CD4-positive, alpha-beta T cell (primary cell): ENCODE data around the gene MIER3. TPM values are rescaled to one million over a fixed set of nuclear protein-coding genes. Genes with fewer than 3 reads are reported as not detected.

ENCODE experiments used
- ATAC-seq: fragments of 200-7000 bp; cut with Tn5 transposase; one replicate; pipeline ENCODE4 v1.10.0; 2022; ENCODE audit warnings: mild to moderate bottlenecking; ENCODE audit not compliant: poor library complexity
- CTCF ChIA-PET: fragments of 350-600 bp; sonication (Branson Sonifier 250); formaldehyde crosslinking; loops from one replicate; lab custom pipeline; 2021; ENCODE audit warnings: antibody characterized with exemption, inconsistent platforms; lab: Charles Lee
- POLR2A ChIA-PET: fragments of 350-600 bp; sonication (Branson Sonifier 250); formaldehyde crosslinking; loops from one replicate; lab custom pipeline; 2021; ENCODE audit warnings: antibody characterized with exemption, inconsistent platforms; lab: Charles Lee
- DNase-seq, 14 experiments: peaks; one replicate each; pipeline ENCODE4 v3.0.0-alpha.2; 2013 to 2020; ENCODE audit warnings: mixed read lengths in 2 of 14
- H3K27ac ChIP-seq, 2 donors: one replicate each; pipeline versions ENCODE4 v1.5.1 to v1.7.0; 2013; ENCODE audit warnings: low read length in 2 of 2, low read depth in 1 of 2, mild to moderate bottlenecking in 1 of 2
- H3K27me3 ChIP-seq, 2 experiments: 1 replicate in 1 of 2; 2 replicates in 1 of 2; pipeline versions ENCODE4 v1.6.1 to v1.7.0; 2013; ENCODE audit warnings: low read length in 2 of 2, control low read depth in 1 of 2, mild to moderate bottlenecking in 1 of 2, moderate library complexity in 1 of 2; ENCODE audit not compliant: insufficient read depth in 2 of 2, control insufficient read depth in 1 of 2
- H3K36me3 ChIP-seq: one replicate; pipeline ENCODE4 v1.6.1; 2013; ENCODE audit warnings: low read length, control low read depth; ENCODE audit not compliant: insufficient read depth
- H3K4me1 ChIP-seq: one replicate; pipeline ENCODE4 v1.6.1; 2013; ENCODE audit warnings: low read length, control low read depth; ENCODE audit not compliant: insufficient read depth
- H3K4me3 ChIP-seq: one replicate; pipeline ENCODE4 v1.5.1; 2013; ENCODE audit warnings: mild to moderate bottlenecking, low read length, moderate library complexity
- H3K9me3 ChIP-seq, 2 experiments: 1 replicate in 1 of 2; 2 replicates in 1 of 2; pipeline versions ENCODE4 v1.6.1 to v1.7.0; 2013; ENCODE audit warnings: low read length in 2 of 2, mild to moderate bottlenecking in 2 of 2, control low read depth in 1 of 2, moderate library complexity in 1 of 2; ENCODE audit not compliant: control insufficient read depth in 1 of 2, insufficient read depth in 1 of 2
- H3K27ac Mint-ChIP-seq: one replicate; pipeline ENCODE4 v1.8.0; 2020; ENCODE audit warnings: mixed read lengths
- H3K27me3 Mint-ChIP-seq: one replicate; pipeline ENCODE4 v1.8.0; 2021; ENCODE audit warnings: mixed read lengths
- H3K36me3 Mint-ChIP-seq: one replicate; pipeline ENCODE4 v1.8.0; 2021; ENCODE audit warnings: low read depth, mixed read lengths
- H3K4me1 Mint-ChIP-seq: one replicate; pipeline ENCODE4 v1.8.0; 2021; ENCODE audit warnings: low read depth, mixed read lengths
- H3K4me3 Mint-ChIP-seq: one replicate; pipeline ENCODE4 v1.8.0; 2020; ENCODE audit warnings: mild to moderate bottlenecking, mixed read lengths
- H3K9me3 Mint-ChIP-seq: one replicate; pipeline ENCODE4 v1.8.0; 2020; ENCODE audit warnings: mixed read lengths
- CTCF ChIP-seq: fragments of 200-600 bp; IDR thresholded peaks from one replicate; pipeline ENCODE4 v1.8.0; 2022; ENCODE audit warnings: antibody characterized with exemption, mild to moderate bottlenecking
- intact Hi-C, 2 experiments: fragments of 100-400 bp; cut with DNase I in 1 of 2; cut with micrococcal nuclease in 1 of 2; formaldehyde crosslinking; loops; one replicate each; pipeline versions ENCODE4 v1.15.1 to v1.9.0; 2023 to 2025; cut with DNase I, micrococcal nuclease
- total RNA-seq, 174 experiments: library from RNA in 2 of 174; stranded (reverse) in 2 of 174; gene quantifications; one replicate each; pipeline ENCODE4 v1.2.3 and lab custom pipeline; 2021 to 2026

MIER3 gene
- total RNA-seq, 2 experiments from 2014 or later: 25.9 to 26.1 TPM

DNA sequence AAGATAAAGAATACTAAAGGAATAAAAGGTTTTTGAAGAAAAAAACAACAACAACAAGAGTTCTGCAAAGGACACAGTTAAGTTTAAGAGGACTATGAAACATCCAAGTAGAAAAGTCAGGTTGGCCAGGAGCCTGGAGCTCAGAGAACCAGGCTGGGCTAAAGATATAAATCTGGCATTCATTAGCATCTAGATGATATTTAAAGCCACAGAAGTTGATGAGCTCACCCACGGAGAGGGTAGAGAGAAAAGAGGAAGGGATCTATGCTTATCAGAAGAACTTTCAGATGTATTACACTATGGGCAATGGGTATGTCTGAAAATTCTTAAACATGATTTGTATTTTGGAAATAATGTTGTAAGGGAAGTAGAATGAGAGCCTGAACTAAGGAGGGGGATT is 9.9 kb downstream of the MIER3 start:
- H3K27me3 ChIP-seq: no peaks in the 10 kb centered on the region
- no peak for TF ChIP-seq CTCF
- H3K9me3 Mint-ChIP-seq: no peaks in the 10 kb centered on the region
- no peak overlapping the region for H3K27ac Mint-ChIP-seq
- no peak overlapping the region for H3K27ac ChIP-seq
- ChIA-PET CTCF (no interaction called here), POLR2A (no interaction called here)
- H3K4me3 ChIP-seq: no peak overlapping the region
- peaks cover 23% of the 10 kb centered on the region for H3K4me1 Mint-ChIP-seq
- peaks cover 89% of the 10 kb centered on the region for H3K36me3 Mint-ChIP-seq
- H3K27me3 Mint-ChIP-seq: no peaks in the 10 kb centered on the region
- ATAC-seq: no peak
- H3K9me3 ChIP-seq: no peaks in the 10 kb centered on the region
- H3K4me1 ChIP-seq: no peaks in the 10 kb centered on the region
- H3K4me3 Mint-ChIP-seq: no peak overlapping the region
- intact Hi-C loops: no loop called here
- DNase-seq: no peak
- peaks cover 77% of the 10 kb centered on the region for H3K36me3 ChIP-seq

DNA sequence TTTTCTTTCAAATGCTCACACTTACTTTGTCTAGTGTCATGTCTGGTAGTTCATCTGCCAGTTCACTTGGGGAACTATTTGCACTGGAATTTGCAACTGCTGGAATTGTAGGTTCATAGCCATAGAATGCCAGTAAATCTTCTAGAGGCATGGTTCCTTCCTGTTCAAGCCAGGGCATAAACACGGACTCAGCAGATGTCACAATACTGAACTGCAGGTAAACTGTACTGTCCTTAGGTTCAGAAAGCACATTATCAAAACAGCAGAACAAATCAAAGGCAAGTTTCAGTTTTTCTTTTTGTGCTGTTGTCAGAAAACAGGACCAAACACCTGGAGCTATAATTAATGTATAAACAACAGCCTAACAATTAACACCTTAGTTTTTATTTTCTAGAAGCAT is 13.1 kb downstream of the MIER3 start:
- no peak overlapping the region for H3K4me3 Mint-ChIP-seq
- peaks cover 95% of the 10 kb centered on the region for H3K36me3 Mint-ChIP-seq
- H3K27ac Mint-ChIP-seq: no peak overlapping the region

DNA sequence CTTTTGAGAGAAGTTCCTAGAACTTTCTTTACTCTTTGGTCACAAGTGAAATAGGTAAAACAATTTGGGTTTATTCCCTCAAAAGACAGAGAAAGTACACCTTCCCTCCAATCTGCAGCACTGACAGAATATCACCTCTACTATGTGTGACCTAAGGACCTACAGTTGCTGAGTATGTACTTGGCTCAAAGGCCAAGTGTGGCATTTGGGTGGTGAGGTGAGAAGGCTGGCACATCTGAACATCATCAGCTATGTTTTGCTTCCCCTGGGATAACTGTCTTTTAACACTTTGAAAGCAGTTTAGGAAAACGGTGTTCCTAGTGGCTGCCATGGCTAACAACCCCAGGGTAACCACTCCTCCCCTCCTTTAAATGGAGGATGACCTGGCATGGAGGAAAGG is 17.6 kb downstream of the MIER3 start:
- peaks cover 79% of the 10 kb centered on the region for H3K36me3 ChIP-seq
- Mint-ChIP-seq H3K27ac (no peak overlapping the region), H3K9me3 (no peaks in the 10 kb centered on the region), H3K36me3 (peaks cover 91% of the 10 kb centered on the region), H3K4me3 (no peak overlapping the region), H3K27me3 (no peaks in the 10 kb centered on the region), H3K4me1 (no peaks in the 10 kb centered on the region)
- ChIA-PET POLR2A (no interaction called here), CTCF (no interaction called here)
- no peaks in the 10 kb centered on the region for H3K27me3 ChIP-seq
- intact Hi-C loops: no loop called here
- no peaks in the 10 kb centered on the region for H3K4me1 ChIP-seq
- no peaks in the 10 kb centered on the region for H3K9me3 ChIP-seq
- no peak for TF ChIP-seq CTCF
- no peak for DNase-seq
- H3K4me3 ChIP-seq: no peak overlapping the region
- no peak overlapping the region for H3K27ac ChIP-seq
- ATAC-seq: no peak

More for the DNA sequence above, 13.1 kb downstream of the MIER3 start:
- ChIA-PET CTCF (no interaction called here), POLR2A (no interaction called here)
- Histone ChIP-seq H3K9me3 (no peaks in the 10 kb centered on the region), H3K4me1 (no peaks in the 10 kb centered on the region), H3K27ac (no peak overlapping the region), H3K36me3 (peaks cover 87% of the 10 kb centered on the region), H3K27me3 (no peaks in the 10 kb centered on the region), H3K4me3 (no peak overlapping the region)
- ATAC-seq (no peak), DNase-seq (no peak)
- Mint-ChIP-seq H3K27me3 (no peaks in the 10 kb centered on the region), H3K9me3 (no peaks in the 10 kb centered on the region), H3K4me1 (peaks cover 19% of the 10 kb centered on the region)
- intact Hi-C loops: no loop called here
- no peak for TF ChIP-seq CTCF
